AG04450 (cell line): Measurements from ENCODE around the gene CREB5. TPM values are rescaled to one million over a fixed set of nuclear protein-coding genes. Genes with fewer than 3 reads are reported as not detected.

Source experiments
- CTCF ChIA-PET: fragments of 300-600, 350-600 bp; formaldehyde crosslinking; extraction: SDS; loops from one replicate; lab custom pipeline; 2022; ENCODE audit warnings: antibody characterized with exemption, inconsistent platforms; lab: Charles Lee
- POLR2A ChIA-PET: fragments of 350-600 bp; formaldehyde crosslinking; extraction: SDS; loops from one replicate; lab custom pipeline; 2021; ENCODE audit warnings: antibody characterized with exemption, inconsistent platforms; lab: Yijun Ruan, JAX
- DNase-seq: peaks from one replicate; pipeline ENCODE4 v3.0.0-alpha.2; 2011; ENCODE audit warnings: low read depth, low spot score
- H3K27ac ChIP-seq: one replicate; pipeline ENCODE4 v1.5.1; 2012; ENCODE audit warnings: low read depth, low read length, control low read depth
- H3K27me3 ChIP-seq: one replicate; pipeline ENCODE4 v1.6.0; 2012; ENCODE audit warnings: low read length; ENCODE audit not compliant: control insufficient read depth, insufficient read depth
- H3K4me3 ChIP-seq: 2 replicates; pipeline ENCODE4 v1.5.1; 2011; ENCODE audit warnings: mild to moderate bottlenecking, low read depth, low read length, control low read depth
- H3K9me3 ChIP-seq: 2 replicates; pipeline ENCODE4 v1.5.1; 2012; ENCODE audit warnings: low read length; ENCODE audit not compliant: control insufficient read depth, insufficient read depth
- polyA plus RNA-seq: library from polyadenylated mRNA; depleted of rRNA; stranded (reverse); fragments of >200 nt; gene quantifications from 2 replicates; pipeline ENCODE4 v1.2.3, GENCODE V29; 2011
- TF ChIP-seq, protein P1 (sequence below): IDR thresholded peaks from 2 replicates; pipeline ENCODE4 v1.5.1; 2011; ENCODE audit warnings: low read depth, low read length, control low read depth, inconsistent platforms

The CREB5 gene
- polyA plus RNA-seq, 1 experiment = 22.1 TPM

DNA sequence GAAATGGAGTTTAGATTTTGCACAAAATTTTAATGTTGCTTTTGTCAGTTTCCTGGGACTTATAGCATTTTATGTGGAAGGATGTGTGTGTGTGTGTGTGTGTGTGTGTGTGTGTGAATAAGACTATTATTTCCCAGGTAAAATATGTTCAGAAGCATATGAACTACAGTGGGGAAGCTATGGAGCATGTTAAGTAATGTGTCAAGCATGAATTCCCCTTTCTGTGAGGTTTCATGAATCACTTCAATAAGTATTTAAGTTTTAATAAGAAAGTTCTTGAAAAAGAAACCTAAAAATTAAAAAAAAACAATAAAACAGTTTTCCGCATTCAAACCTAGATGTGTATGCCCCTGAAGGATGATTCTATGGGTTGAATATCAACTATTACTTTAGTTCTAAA, 693 bp downstream of the CREB5 start:
- TF ChIP-seq, protein P1, sequence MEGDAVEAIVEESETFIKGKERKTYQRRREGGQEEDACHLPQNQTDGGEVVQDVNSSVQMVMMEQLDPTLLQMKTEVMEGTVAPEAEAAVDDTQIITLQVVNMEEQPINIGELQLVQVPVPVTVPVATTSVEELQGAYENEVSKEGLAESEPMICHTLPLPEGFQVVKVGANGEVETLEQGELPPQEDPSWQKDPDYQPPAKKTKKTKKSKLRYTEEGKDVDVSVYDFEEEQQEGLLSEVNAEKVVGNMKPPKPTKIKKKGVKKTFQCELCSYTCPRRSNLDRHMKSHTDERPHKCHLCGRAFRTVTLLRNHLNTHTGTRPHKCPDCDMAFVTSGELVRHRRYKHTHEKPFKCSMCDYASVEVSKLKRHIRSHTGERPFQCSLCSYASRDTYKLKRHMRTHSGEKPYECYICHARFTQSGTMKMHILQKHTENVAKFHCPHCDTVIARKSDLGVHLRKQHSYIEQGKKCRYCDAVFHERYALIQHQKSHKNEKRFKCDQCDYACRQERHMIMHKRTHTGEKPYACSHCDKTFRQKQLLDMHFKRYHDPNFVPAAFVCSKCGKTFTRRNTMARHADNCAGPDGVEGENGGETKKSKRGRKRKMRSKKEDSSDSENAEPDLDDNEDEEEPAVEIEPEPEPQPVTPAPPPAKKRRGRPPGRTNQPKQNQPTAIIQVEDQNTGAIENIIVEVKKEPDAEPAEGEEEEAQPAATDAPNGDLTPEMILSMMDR = no peak
- H3K27ac ChIP-seq = no peak overlapping the region
- no peak for DNase-seq
- H3K4me3 ChIP-seq = no peak overlapping the region
- H3K9me3 ChIP-seq = no peaks in the 10 kb centered on the region
- CTCF ChIA-PET = interaction anchor here (1.1 to 1.2 kb wide), 2 partner anchors 8 to 117 kb away, joined by 3 to 6 read pairs; no protein-coding TSS in a partner anchor
- POLR2A ChIA-PET = no interaction called here
- no peaks in the 10 kb centered on the region for H3K27me3 ChIP-seq

DNA sequence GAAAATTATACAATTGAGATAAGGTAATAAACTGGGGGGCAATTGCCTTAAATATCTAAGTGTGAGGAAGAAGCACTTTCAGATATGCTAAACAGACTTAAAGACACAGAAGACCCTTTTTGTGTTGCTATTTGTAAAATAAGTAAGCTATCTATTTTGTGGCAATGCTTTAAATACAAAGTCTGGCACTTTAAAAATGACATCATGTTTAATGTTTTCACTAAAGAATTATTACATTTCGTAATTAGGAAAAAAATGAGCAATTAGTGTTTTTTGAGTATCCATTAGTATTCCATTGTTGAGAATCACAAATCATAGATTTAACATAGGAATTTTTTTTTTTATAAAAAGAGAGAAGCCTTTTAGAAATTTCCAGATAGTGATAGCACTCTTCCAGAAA, 2.1 kb downstream of the CREB5 start:
- Histone ChIP-seq H3K27me3 (no peaks in the 10 kb centered on the region), H3K27ac (no peak overlapping the region), H3K4me3 (no peak overlapping the region), H3K9me3 (no peaks in the 10 kb centered on the region)
- TF ChIP-seq, protein P1 = no peak
- ChIA-PET POLR2A (no interaction called here), CTCF (no interaction called here)
- DNase-seq = no peak

DNA sequence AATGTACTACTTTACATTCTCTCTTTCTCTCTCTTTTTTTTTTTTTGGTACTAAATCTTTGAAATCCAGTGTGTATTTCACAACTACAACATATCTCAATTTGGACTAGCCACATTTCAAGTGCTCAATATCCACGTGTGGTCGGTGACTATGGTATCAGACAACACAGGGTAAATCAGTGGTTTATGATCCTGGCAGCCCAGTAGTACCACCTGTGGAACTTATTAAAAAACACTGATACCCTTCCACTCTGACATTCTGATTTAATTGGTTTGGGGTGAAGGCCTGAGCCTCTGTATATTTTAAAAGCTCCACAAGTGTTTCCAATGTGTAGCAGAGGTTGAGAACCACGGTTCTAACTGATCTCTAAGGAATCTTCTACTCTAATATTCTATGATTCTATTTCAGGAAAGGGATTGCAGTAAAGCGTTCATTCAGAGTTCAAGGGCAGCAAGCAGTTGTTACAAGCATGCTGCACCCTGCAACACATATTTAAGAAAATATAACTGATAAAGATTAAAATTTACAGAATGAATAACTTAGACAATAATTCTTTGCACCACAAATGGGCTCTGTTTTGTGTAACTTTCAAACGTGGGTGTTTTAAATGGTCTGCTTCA, 5.1 kb downstream of the CREB5 start:
- ChIA-PET POLR2A (interaction anchor here (0.8 kb wide), 1 partner anchor 203 kb away, joined by 3 read pairs; no protein-coding TSS in a partner anchor), CTCF (interaction anchor here (1.1 kb wide), 1 partner anchor 437 kb away, joined by 3 read pairs; no protein-coding TSS in a partner anchor)
- H3K9me3 ChIP-seq = no peaks in the 10 kb centered on the region
- no peak for DNase-seq
- TF ChIP-seq, protein P1 = no peak
- H3K27me3 ChIP-seq = no peaks in the 10 kb centered on the region
- H3K4me3 ChIP-seq = no peak overlapping the region
- no peak overlapping the region for H3K27ac ChIP-seq

DNA sequence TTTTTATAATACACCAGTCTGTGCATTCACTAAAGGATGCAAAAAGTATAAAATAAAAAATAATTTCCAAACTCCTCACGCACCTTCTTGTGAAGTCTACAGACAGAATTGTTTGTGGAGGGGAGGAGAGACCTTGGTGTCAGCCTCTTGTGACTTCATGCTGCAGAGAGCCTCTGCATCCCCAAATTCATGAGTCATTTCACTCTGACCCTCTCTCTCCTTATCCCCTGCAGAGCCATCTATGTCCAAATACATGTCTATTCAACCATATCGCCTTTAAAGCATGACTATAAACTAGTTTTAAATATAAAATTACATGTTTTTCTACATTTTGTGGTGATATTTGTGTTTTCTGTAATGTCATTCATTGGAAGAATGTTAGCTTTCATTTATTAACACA, 6.0 kb downstream of the CREB5 start:
- Histone ChIP-seq H3K9me3 (no peaks in the 10 kb centered on the region), H3K27ac (no peak overlapping the region), H3K4me3 (no peak overlapping the region), H3K27me3 (no peaks in the 10 kb centered on the region)
- TF ChIP-seq, protein P1 = no peak
- POLR2A ChIA-PET = no interaction called here
- no peak for DNase-seq
- CTCF ChIA-PET = interaction anchor here (0.8 kb wide), 1 partner anchor 1222 kb away, joined by 3 read pairs; no protein-coding TSS in a partner anchor

DNA sequence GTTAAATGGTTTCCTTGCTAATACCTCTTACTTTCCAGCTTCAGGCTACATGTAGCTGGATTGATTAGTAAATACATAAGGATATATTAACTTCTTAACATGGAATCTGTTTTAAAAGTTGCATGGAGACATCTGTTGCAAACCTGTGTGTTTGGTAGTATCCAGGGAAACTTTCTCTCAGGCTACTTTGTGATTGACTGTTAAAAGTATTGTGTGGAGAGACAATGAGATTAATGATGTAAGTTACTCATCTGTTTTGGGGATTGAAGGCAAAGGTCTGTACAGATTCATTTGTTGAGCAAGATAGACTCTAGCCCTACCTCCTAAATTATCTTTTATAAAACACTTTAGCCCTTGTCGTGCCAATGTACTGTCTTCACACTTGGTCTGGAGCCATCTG, 6.6 kb downstream of the CREB5 start:
- H3K27ac ChIP-seq = no peak overlapping the region
- DNase-seq = no peak

More for the DNA sequence above, 6.6 kb downstream of the CREB5 start:
- Histone ChIP-seq H3K9me3 (no peaks in the 10 kb centered on the region), H3K4me3 (no peak overlapping the region), H3K27me3 (no peaks in the 10 kb centered on the region)
- TF ChIP-seq, protein P1 = no peak
- CTCF ChIA-PET = interaction anchor here (0.8 to 1.0 kb wide), 2 partner anchors 485 to 1223 kb away, joined by 3 to 4 read pairs; no protein-coding TSS in a partner anchor
- POLR2A ChIA-PET = no interaction called here
